DOHH2 (cell line): ENCODE measurements around the gene SHISA5.

ENCODE experiments used
- H3F3A ChIP-seq: fragments of 200-600 bp; sonication (generic), shearing (Covaris generic); 2 replicates; pipeline ENCODE4 v1.6.0; 2016; ENCODE audit warnings: antibody characterized with exemption, mild to moderate bottlenecking; ENCODE audit not compliant: control insufficient read depth, insufficient read depth
- H3K27ac ChIP-seq: fragments of 200-600 bp; sonication (generic); 2 replicates; pipeline ENCODE4 v1.5.1; 2014; ENCODE audit warnings: low read depth, mild to moderate bottlenecking, low read length, moderate library complexity
- H3K27me3 ChIP-seq: fragments of 200-600 bp; sonication (generic); 2 replicates; pipeline ENCODE4 v1.6.1; 2014; ENCODE audit warnings: mild to moderate bottlenecking, low read length, mixed read lengths; ENCODE audit not compliant: control insufficient read depth
- H3K36me3 ChIP-seq: fragments of 200-600 bp; sonication (generic); 2 replicates; pipeline ENCODE4 v1.6.1; 2014; ENCODE audit warnings: mild to moderate bottlenecking, low read length, moderate library complexity, mixed read lengths; ENCODE audit not compliant: control insufficient read depth
- H3K4me1 ChIP-seq: fragments of 200-600 bp; sonication (generic); 2 replicates; pipeline ENCODE4 v1.6.1; 2014; ENCODE audit warnings: mild to moderate bottlenecking, low read length, mixed read lengths; ENCODE audit not compliant: control insufficient read depth
- H3K4me2 ChIP-seq: fragments of 200-600 bp; sonication (generic); 2 replicates; pipeline ENCODE4 v1.6.0; 2014; ENCODE audit warnings: mild to moderate bottlenecking, low read length, moderate library complexity
- H3K4me3 ChIP-seq: fragments of 200-600 bp; sonication (generic); 2 replicates; pipeline ENCODE4 v1.5.1; 2014; ENCODE audit warnings: mild to moderate bottlenecking, low read length, mixed read lengths
- H3K79me2 ChIP-seq: fragments of 200-600 bp; sonication (generic); 2 replicates; pipeline ENCODE4 v1.6.1; 2014; ENCODE audit warnings: mild to moderate bottlenecking, low read length, mixed read lengths; ENCODE audit not compliant: control insufficient read depth
- H3K9me2 ChIP-seq: fragments of 200-600 bp; sonication (generic); replicated peaks from 2 replicates; pipeline ENCODE4 v1.6.1; 2014; ENCODE audit warnings: mild to moderate bottlenecking, low read length, mixed read lengths; ENCODE audit not compliant: control insufficient read depth
- H3K9me3 ChIP-seq: fragments of 200-600 bp; sonication (generic); 2 replicates; pipeline ENCODE4 v1.6.1; 2014; ENCODE audit warnings: antibody characterized with exemption, low read length, mixed read lengths; ENCODE audit not compliant: control insufficient read depth, insufficient read depth
- H4K20me1 ChIP-seq: fragments of 200-600 bp; sonication (generic); 2 replicates; pipeline ENCODE4 v1.6.0; 2014; ENCODE audit warnings: low read depth, mild to moderate bottlenecking, antibody characterized with exemption, low read length, moderate library complexity; ENCODE audit not compliant: control insufficient read depth, insufficient read depth
- CTCF ChIP-seq: fragments of 200-600 bp; sonication (generic); IDR thresholded peaks from one replicate; pipeline ENCODE4 v1.5.1; 2014; ENCODE audit warnings: antibody characterized with exemption, mild to moderate bottlenecking, low read depth, low read length; ENCODE audit not compliant: poor library complexity, severe bottlenecking
- EZH2phosphoT487 ChIP-seq: fragments of 200-600 bp; sonication (generic); IDR thresholded peaks from 2 replicates; pipeline ENCODE4 v1.6.1; 2017; ENCODE audit warnings: borderline replicate concordance, mild to moderate bottlenecking, antibody characterized with exemption, low read length, moderate library complexity, mixed read lengths

SHISA5 gene

GRCh38 chr3:48472673-48472922, 31.4 kb downstream of the SHISA5 start:
- no peaks in the 10 kb centered on the region for H3K9me2 ChIP-seq
- peaks cover 64% of the 10 kb centered on the region for H3K4me1 ChIP-seq
- H3K27me3 ChIP-seq, result no peaks in the 10 kb centered on the region
- H3K4me3 ChIP-seq, result peak overlapping the region; percentile 88
- peak overlapping the region; percentile 90 for H3K27ac ChIP-seq
- no peak for TF ChIP-seq EZH2phosphoT487
- no peak for TF ChIP-seq CTCF
- peaks cover 38% of the 10 kb centered on the region for H3K36me3 ChIP-seq
- no peaks in the 10 kb centered on the region for H3K9me3 ChIP-seq
- H3F3A ChIP-seq, result no peaks in the 10 kb centered on the region
- H3K4me2 ChIP-seq, result peak overlapping the region; percentile 97
- H4K20me1 ChIP-seq, result no peaks in the 10 kb centered on the region
- peaks cover 53% of the 10 kb centered on the region for H3K79me2 ChIP-seq

DNA sequence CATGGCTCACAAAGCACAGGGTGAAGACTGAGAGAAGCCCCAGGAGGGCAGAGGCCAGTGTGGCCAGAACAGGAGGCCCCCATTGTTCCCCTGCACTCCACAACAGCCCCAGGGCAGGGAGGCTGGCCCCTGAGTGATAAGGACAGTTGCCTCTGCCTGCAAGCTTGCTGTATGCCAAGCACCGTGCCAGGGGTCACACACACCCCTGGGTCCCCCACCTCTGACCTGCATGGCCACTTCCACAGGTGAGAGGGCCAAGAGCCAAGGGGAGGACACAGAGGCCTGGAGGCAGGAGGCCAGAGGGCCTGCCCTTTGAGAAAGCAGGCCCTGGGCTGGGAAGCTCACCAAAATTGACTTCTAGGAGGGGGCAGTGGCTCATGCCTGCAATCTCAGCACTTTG, 33.7 kb downstream of the SHISA5 start:
- no peaks in the 10 kb centered on the region for H4K20me1 ChIP-seq
- H3K4me2 ChIP-seq, result peak overlapping the region; percentile 97
- TF ChIP-seq CTCF (no peak), EZH2phosphoT487 (no peak)
- H3K27me3 ChIP-seq, result no peaks in the 10 kb centered on the region
- H3K36me3 ChIP-seq, result peaks cover 59% of the 10 kb centered on the region
- H3K4me3 ChIP-seq, result peak overlapping the region; percentile 37
- H3K9me3 ChIP-seq, result no peaks in the 10 kb centered on the region
- H3F3A ChIP-seq, result no peaks in the 10 kb centered on the region
- peaks cover 71% of the 10 kb centered on the region for H3K79me2 ChIP-seq
- no peaks in the 10 kb centered on the region for H3K9me2 ChIP-seq
- H3K27ac ChIP-seq, result peak overlapping the region; percentile 45
- H3K4me1 ChIP-seq, result peaks cover 73% of the 10 kb centered on the region

DNA sequence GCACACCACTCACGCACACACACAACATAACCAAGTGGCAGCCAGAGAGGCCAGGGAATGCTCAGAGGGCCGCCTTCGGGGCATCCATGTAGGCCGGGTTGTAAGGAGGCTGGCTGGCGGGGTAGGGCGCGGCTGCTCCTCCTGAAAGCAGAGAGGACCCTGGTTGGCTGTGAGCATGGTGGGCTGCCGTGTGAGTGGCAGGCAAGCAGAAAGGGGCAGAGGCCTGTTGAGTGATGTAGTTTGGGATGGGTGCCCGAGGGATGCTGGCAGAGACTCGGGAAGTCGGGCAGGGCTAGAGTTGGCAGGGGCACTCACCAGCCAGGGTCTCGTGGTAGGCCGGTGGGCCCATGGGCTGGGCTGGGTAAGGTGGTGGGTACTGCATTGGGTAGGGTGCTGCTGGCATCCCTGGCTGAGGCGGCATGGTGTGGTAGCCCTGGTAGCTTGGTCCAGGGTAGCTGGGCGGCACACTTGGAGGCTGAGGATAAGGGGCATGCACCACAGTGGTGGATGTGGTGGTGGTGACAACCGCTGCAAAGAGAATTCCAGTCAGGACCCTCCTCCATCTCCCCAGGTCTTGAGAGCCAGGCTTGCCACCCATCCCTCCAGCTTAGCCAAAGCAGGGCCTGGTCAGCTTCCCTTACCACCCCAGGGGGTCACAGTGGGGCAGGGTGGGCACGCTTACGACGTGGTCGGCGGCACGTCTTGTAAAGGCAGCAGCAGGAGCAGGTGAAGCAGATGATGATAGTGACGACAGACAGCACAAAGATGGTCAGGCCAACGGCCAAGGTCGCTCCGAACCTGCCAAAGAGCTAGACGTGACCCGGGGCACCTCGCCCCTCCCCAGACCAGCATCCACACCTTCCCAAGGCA, 34.7 kb downstream of the SHISA5 start:
- H3K36me3 ChIP-seq, result peaks cover 67% of the 10 kb centered on the region
- H3K4me2 ChIP-seq, result peak overlapping the region; percentile 97
- H3K9me3 ChIP-seq, result no peaks in the 10 kb centered on the region
- no peaks in the 10 kb centered on the region for H3K27me3 ChIP-seq
- H3K9me2 ChIP-seq, result no peaks in the 10 kb centered on the region
- H3K27ac ChIP-seq, result peak overlapping the region; percentile 45
- peaks cover 71% of the 10 kb centered on the region for H3K79me2 ChIP-seq
- H4K20me1 ChIP-seq, result no peaks in the 10 kb centered on the region
- H3K4me3 ChIP-seq, result peak overlapping the region; percentile 96; the same call in 1 of the 2 replicates
- peaks cover under 1% of the 10 kb centered on the region; the same call in 1 of the 2 replicates for H3F3A ChIP-seq
- H3K4me1 ChIP-seq, result peaks cover 75% of the 10 kb centered on the region
- TF ChIP-seq EZH2phosphoT487, result no peak
- no peak for TF ChIP-seq CTCF
